ENCODE results near the gene MAP2K1.
"Not testable (repeated sequence)": the region's sequence is repeated elsewhere in the genome, so short reads cannot be mapped to it uniquely, and the experiment has no call there.

Gene MAP2K1

DNA sequence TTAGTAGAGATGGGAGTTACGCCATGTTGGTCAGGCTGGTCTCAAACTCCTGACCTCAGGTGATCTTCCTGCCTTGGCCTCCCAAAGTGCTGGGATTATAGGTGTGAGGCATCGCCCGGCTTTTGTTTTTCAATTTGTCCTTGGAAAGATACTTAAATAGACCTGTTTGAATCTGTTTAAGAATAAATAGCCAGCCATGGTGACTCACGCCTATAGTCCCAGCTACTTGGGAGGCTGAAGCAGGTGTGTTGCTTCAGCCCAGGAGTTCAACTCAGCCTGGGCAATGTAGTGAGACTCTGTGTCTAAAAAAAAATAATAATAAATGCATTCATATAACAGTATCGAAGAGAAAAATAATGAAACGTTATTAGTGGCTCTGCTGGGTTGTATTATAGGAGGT lies 93.6 kb downstream of the MAP2K1 start:
- no peak for DNase-seq

- no peak for DNase-seq
Measured at GRCh38 chr15:66481107-66481856, 94.6 kb downstream of the MAP2K1 start.

GRCh38 chr15:66482539-66482938 lies 95.8 kb downstream of the MAP2K1 start:
- no peak for DNase-seq

DNA sequence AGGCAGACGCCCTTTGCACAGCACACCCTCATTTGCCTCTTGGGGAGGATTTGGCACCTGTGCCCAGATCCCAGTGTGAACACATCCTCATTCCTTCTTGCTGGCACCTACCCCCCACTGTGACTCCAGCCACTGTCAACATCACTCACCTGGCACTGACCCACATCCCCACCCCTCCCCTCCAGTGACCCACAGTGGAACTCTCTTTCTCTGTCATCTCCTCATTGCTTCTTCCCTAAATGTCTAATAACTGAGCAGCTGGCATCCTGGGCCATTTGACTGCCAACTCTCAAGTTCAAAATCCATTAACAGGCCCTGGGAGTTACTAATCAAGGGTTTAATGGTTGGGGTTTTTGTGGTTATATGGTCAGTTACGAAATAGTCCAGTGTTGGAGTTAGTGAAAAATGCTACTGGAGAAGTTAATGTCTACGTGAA lies 96.4 kb downstream of the MAP2K1 start:
- DNase-seq, result no peak

DNA sequence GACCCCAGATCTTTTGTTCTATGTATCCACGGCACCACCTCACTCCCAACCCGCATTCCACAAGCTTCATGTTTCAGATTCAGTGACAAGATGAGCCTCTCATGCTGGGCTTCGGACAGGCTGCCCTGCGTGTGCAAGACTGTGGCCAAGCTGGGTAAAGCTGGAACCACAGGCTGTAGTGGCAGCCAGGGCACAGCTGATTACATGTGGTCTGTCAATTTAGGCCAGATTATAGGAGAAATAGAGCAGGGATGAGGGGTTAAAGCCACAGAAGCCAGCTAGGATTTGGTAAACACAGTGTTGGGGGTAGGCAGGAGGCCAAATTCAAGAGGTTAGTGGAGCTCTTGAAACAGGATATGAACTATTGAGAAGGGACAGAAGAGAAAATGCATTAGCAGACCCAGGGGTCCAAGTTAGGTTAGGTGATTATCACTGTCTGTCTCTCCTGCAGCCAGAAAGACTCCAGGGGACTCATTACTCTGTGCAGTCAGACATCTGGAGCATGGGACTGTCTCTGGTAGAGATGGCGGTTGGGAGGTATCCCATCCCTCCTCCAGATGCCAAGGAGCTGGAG lies 97.9 kb downstream of the MAP2K1 start:
- no peak for DNase-seq

GRCh38 chr15:66486887-66487286 lies 100.2 kb downstream of the MAP2K1 start:
- no peak for DNase-seq

GRCh38 chr15:66488525-66488924 lies 101.8 kb downstream of the MAP2K1 start:
- no peak for DNase-seq

GRCh38 chr15:66489179-66489791 lies 102.6 kb downstream of the MAP2K1 start:
- DNase-seq, result no peak

DNA sequence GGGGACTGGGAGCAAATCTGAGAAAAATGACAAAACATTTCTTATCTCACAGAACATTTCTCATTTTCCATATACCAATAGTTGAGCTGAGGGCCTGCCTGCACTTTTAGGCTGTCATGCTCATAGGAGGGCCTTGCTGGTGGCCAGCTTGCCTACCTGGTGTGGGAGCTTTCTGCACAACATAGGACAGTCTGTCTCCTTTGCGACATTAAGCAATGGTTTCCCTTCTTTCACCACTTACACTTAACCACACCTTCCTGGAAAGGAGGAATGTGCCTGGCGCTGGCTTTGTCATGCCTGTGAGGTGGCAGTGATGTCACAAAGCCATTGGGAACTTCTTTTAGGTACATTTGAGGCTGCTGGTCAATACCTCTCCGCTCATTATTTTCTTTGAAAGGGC lies 105.1 kb downstream of the MAP2K1 start:
- no peak for DNase-seq

GRCh38 chr15:66494262-66494661 lies 107.5 kb downstream of the MAP2K1 start:
- DNase-seq, result no peak

- no peak for DNase-seq
Measured at GRCh38 chr15:66496951-66497501, 110.3 kb downstream of the MAP2K1 start.

DNA sequence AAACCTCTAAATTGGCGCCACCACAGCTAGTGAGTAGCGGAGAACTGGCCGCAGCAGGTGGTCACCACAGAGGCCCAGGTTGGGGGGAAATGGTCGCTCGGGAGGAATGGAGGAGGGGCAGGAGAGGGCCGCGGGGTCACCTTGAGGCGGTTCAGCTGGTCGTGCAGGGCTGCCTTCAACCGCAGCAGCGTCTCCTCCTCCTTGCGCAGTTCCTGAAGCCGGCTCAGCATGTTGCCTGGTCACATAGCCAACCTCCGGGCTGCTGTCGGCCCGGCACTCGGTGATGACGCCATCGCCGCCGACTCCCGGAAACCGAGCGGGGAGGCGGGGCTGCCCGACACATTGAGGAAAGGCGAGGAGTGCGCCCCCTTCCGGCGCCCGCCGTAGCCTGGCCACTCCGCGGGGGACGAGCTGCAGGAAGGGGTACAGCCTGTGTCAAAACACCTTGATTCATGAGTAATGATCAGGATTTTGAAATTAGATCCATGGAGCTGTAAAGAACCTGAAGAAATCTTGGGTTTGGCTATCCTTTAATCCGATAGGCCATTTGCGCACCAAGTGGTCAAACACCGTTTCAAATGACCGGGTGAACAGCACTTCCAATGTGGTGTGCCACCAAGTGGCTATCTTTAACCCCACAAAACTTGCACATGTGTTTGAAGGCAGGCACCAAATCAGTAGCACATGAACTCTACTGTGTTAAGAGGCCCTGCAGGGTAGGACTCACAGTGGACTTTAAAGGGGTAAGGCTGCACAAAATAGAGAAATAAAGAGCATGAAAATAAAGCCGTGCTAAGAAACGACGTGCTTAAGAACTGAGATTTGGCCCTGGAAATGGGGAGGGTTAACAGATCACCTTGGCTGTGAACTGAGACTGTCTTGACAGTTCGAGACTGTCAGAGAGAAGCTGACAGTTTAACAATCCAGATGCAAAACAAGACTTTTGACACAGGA lies 111.1 kb downstream of the MAP2K1 start, which contains the start of gene SNAPC5:
Gene SNAPC5, minus strand, starts transcription at position 261 of the 954 bp plus-strand sequence. Its CDS starts 31 bp downstream, at position 230.
- peak; percentile 95 to 98 (median 97) for DNase-seq

DNA sequence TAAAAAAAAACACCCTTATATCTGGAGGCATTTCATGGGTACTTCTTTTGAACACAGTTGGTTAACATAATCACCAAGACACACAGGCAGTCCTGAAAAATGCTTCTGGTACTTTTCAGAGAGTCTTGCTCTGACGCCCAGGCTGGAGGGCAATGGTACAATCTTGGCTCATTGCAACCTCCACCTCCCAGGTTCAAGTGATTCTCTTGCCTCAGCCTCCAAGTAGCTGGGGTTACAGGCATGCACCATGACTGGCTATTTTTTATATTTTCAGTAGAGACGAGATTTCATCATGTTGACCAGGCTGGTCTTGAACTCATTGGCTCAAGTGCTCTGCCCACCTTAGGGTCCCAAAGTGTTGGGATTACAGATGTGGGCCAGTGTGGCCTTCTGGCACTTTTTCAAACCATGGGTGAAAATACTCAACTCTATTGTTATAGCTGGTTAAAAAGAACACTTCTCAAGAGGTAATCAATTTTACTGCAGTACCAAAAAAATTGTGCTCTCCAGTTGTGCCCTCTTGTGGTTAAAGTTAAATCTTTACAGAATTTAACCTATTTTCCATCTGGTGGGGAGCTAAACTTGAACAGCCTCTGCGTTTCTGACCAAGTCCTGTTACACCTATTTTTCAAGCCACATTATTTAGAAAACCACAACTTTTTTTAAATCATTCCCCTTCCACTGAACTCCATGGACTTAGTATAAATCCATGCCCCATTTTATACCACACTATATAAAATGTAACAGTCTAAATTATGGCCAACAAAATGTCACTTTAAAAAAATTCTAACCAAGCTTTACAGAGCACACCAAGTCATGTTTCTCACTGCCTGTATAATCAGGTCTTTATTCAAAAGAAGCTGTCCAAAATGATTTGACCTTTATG lies 112.0 kb downstream of the MAP2K1 start:
- peak in 2 of 5 experiments; percentile 24 to 67 for DNase-seq

- DNase-seq, result not testable (repeated sequence)
Measured at GRCh38 chr15:66500346-66500745, 113.6 kb downstream of the MAP2K1 start.

DNA sequence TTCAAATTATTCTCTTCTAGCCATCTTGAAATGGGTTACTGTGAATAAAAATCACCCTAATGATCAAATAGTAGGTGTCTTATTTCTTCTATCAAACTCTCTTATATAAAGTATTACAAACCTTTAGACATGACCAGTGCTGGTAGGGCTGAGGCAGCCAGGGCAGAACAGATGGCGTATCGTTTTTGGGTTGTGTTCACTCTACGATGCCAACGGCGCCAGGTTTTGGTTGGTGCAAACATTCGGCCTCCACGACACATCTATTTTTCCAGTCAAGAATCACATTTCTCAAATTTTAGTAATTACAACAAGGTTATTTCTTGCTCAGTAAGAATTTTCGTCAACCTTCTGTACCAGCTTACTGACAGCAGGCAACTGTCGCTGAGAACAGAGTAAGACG lies 115.8 kb downstream of the MAP2K1 start:
- DNase-seq, result no peak

GRCh38 chr15:66503041-66503648 lies 116.4 kb downstream of the MAP2K1 start:
- DNase-seq, result peak in 1 of 5 experiments; percentile 34

GRCh38 chr15:66503780-66504562 lies 117.3 kb downstream of the MAP2K1 start:
- DNase-seq, result no peak

DNA sequence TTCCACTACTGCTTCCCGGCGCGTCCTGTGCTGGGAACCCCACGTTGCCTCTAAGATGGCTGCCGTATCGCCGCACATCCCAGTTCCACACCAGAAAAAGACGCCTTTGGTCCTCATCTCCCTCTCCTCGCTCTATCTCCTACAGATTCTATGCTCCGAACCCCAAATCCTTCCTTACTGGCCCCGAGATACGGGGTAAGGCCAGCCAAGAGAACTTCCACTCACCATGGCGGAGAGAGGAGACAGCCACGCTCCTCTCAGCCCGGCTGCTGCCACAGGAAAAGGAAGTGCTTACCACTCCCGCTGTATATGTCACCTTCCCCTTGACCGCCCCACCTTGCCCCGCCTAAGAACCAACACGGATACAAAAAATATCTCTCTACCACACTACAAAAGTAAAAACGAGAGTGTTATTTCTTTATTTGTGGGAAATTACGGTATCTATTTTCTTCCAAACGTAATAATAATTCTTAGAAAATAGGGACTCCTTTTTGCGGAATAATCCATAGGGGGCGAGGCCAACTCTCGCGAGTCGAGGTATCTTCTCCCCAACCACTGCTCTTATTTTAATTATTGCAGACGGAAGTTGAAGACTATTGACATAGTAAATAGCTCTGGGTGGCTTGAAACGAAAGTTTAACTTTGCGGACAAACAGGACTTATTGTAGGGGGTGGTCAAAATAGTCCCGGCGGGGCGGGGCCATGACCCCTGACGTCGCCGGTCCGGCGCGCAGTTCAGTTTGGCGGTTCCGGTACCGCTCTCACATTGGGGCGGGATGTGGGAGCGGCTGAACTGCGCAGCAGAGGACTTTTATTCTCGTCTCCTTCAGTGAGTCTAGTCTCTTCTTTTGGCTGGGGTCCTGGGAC lies 118.1 kb downstream of the MAP2K1 start, which contains the start of the genes RPL4 and ZWILCH:
Gene RPL4, minus strand, starts transcription at position 293 of the 867 bp plus-strand sequence. Its CDS starts 65 bp downstream, at position 228.
Gene ZWILCH, plus strand, starts transcription at position 764 of the 867 bp plus-strand sequence. Its CDS starts 13 bp downstream, at position 777.
- peak; percentile 65 to 89 (median 80) for DNase-seq

DNA sequence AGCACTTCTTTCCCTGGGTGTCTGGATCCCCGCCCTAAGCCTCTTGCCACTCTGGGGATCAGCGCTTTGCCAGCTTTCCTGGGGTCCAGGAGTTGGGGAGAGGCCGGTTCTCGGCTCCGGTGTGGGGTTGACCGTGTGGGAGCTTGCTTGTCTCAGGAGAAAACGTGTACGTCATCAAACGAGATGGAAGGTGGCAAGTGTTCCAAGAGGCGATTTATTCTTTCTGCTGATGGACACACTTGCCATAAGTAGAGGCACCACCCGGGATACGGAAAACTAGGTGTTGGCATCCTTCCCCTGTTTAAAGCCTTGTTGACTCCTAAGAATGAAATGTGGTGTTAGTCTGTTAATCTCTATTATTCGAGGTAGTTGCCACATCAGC lies 118.7 kb downstream of the MAP2K1 start:
- no peak for DNase-seq

All from T-helper 2 cell (primary cell).